NOMO-1 (cell line): ENCODE data around the gene TRIM24.

ENCODE experiments used
- DNase-seq, 2 experiments: peaks; one replicate each; lab custom pipeline; 2025; ENCODE audit not compliant: unreplicated experiment in 2 of 2; lab: John Stamatoyannopoulos, UW

TRIM24 gene

GRCh38 chr7:138565451-138566114 lies 105.5 kb downstream of the TRIM24 start:
- DNase-seq, result peak; percentile 58 to 82

GRCh38 chr7:138568655-138569054 lies 108.6 kb downstream of the TRIM24 start:
- DNase-seq, result no peak

DNA sequence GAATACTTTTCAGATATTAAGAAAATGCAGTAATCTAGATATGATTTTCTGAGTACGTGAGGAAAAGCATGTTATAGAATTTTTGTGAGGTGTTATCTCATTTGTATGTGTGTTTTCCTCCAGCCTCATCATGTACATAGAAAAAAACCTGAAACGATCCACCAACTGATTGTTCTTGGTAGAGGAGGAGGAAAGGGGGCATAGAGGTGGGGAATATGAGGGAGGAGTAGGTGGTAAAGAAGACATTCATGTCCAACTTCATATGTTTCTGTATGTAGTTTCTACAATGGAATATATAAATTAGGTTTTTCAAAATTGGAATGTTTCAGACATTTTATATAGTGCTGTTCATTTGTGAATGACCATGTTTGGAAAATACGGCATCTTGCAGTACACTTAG lies 109.4 kb downstream of the TRIM24 start:
- no peak for DNase-seq

GRCh38 chr7:138570715-138571114 lies 110.7 kb downstream of the TRIM24 start:
- DNase-seq, result no peak

DNA sequence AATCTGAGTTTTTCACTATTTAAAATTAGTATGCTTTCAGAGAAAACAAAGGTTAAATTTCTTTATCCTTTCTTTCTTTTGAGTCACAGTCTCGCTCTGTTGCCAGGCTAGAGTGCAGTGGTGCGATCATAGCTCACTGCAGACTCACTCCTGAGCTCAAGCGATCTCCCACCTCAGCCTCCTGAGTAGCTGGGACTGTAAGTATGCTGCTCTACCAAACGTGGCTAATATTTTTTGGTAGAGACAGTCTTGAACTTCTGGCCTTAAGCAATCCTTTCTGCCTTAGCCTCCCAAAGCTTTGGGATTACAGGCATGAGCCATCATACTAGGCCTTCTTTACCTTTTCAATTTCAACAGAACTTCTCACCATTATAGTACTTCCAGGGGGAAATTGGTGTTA lies 113.7 kb downstream of the TRIM24 start:
- no peak for DNase-seq

GRCh38 chr7:138575897-138576428 lies 115.9 kb downstream of the TRIM24 start:
- no peak for DNase-seq

GRCh38 chr7:138579136-138579535 lies 119.1 kb downstream of the TRIM24 start:
- no peak for DNase-seq

- no peak for DNase-seq
These were observed 119.6 kb downstream of the TRIM24 start for GRCh38 chr7:138579671-138580070.

- DNase-seq, result no peak
These were observed 121.0 kb downstream of the TRIM24 start for GRCh38 chr7:138581065-138581464.

- DNase-seq, result no peak
These were observed 124.2 kb downstream of the TRIM24 start for GRCh38 chr7:138584283-138584682.

DNA sequence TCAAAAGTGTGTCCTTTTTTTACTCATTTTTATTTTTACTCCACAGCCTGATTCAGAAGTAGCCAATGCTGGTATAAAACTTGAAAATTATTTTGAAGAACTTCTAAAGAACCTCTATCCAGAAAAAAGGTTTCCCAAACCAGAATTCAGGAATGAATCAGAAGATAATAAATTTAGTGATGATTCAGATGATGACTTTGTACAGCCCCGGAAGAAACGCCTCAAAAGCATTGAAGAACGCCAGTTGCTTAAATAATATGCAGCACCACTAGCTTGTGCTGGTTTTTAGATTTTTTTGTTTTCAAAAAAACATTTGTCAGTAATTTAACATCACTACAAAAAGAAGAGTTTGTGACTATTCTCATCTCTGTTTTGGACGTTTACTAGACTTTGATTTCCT lies 124.6 kb downstream of the TRIM24 start:
- no peak for DNase-seq

DNA sequence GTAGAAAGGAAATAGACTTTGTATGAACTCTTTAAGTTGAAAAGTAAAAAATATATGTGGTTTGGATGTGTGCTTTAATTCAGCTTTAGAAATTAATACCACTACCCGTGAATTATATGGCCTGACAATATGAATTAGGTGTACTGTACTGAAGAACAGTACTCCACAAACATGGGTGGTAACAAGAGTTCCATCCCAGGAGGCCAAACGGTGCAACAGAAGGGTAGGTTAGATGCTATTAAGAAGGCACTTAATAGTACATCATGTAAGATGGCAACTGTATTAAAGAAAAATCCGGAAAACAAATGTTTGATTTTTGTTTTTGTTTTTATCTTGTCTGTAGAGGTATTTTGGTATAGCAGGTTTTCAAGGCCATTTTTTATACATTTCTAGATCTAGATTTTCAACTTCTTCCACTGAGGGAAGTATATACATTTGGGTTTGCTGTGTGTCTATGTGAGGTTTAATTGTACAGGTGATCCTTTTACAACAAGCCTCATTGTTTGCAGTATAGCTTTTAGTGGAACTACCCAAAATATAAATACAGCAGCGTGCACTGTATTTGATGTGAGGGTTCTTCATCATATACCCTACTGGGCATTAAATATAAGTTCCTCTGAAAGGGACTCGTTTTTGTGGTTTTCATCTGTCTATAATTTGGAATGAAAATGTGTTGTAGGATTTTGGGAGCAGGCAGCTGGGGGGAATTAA lies 125.4 kb downstream of the TRIM24 start:
- DNase-seq, result no peak

DNA sequence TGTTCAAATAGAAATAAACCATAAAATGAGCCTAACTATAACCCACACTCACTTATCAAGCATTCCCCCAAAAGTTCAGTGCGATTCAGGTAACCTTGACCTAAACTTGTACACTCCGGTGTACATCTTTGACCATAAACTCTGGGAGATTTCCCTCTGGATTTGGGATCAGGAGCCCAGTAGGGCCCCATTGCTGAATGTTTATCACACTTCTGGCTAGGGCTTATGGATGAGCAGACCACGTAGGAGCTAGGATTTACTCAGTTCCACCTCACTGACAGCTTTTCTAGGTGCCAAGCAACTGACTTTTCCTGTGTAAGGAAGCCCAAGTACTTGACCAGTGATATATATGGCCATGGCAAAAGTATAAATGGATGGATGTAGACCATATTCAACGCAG lies 127.4 kb downstream of the TRIM24 start:
- no peak for DNase-seq

- no peak for DNase-seq
These were observed 128.9 kb downstream of the TRIM24 start for GRCh38 chr7:138588986-138589385.

GRCh38 chr7:138590154-138590553 lies 130.1 kb downstream of the TRIM24 start:
- DNase-seq, result no peak

GRCh38 chr7:138595454-138595853 lies 135.4 kb downstream of the TRIM24 start:
- DNase-seq, result no peak

DNA sequence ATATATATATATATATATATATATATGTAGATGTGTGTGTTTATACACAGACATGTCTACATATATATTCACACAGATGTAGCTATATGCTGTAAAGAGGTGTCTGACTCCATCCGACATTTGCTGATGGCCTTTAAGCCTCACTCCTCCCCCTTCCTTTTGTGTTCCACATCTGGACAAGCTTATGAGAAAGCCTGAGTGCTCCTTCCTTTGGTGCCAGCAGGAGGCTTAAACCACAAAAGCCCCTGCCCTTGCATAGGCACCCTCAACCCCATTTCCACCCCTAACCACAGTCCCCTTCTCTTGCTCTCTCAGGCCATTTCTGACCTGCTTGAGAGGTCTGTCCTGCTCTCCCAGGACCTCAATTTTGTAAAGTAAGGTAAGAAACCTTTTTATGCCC lies 142.4 kb downstream of the TRIM24 start:
- no peak for DNase-seq

GRCh38 chr7:138603549-138604318 lies 143.7 kb downstream of the TRIM24 start:
- DNase-seq, result peak in 1 of 2 experiments; percentile 6

- peak in 1 of 2 experiments; percentile 20 for DNase-seq
These were observed 146.2 kb downstream of the TRIM24 start for GRCh38 chr7:138606236-138606635.

DNA sequence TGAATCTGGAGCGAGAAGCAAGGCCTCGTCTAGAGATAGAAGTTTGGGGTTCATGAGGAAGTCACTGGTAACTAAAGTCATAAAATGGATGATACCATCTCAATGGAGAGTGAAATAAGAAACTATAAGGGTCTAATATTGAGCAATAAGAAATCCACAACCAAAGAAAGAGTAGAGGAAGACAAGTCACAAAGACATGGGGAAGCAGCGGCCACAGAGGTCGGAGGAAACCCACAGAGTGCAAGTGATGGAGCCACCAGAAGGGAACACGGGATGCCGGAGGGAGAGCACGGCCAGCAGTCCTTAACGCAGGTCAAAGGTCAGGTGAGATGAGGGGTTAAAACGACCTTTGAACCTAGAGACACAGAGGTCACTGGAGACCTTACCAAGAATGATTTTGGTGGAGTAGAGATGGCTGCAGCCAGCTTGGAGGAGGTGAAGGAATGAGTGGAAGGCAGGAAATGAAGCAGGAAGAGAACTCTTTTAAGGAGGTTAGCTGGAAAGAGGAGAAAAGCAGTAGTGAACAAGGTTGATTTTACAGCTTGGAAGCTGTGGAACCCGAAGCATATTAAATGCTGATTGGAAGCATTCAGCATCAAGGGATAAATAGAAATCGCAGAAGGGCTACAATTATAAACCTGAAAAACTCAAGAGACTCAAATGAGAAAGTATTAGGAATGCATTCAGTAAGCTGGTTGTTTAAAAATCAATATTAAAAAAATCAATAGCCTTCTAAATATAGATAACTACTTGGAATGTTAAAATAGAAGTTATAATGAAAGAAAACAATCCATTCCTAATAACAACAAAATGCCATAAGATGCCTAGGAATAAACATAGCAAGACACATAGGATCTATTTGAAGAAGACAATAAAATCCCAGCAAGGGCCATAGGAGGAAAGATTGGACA lies 147.4 kb downstream of the TRIM24 start:
- no peak for DNase-seq
